Adrenal gland (tissue), 5 donors: ENCODE results near the gene COX20.

Experiments used
- POLR2A ChIP-seq, 2 donors: fragments of 450-650 bp; IDR thresholded peaks; one replicate each; pipeline ENCODE4 v1.6.1; 2017; ENCODE audit warnings: antibody characterized with exemption in 2 of 2, mild to moderate bottlenecking in 2 of 2, moderate library complexity in 1 of 2
- TF ChIP-seq, protein P1 (sequence below), 6 experiments: fragments of 450-650 bp in 4 of 6; fragments of 200-600 bp in 2 of 6; sonication (generic) in 1 of 6; IDR thresholded peaks; 1 replicate in 5 of 6; 2 replicates in 1 of 6; pipeline versions ENCODE4 v1.5.1 to v1.8.0; 2016 to 2021; ENCODE audit warnings: antibody characterized with exemption in 6 of 6, mild to moderate bottlenecking in 2 of 6, moderate library complexity in 1 of 6
- donor health status: DM: no; HTN: no; CAD: no.

DNA sequence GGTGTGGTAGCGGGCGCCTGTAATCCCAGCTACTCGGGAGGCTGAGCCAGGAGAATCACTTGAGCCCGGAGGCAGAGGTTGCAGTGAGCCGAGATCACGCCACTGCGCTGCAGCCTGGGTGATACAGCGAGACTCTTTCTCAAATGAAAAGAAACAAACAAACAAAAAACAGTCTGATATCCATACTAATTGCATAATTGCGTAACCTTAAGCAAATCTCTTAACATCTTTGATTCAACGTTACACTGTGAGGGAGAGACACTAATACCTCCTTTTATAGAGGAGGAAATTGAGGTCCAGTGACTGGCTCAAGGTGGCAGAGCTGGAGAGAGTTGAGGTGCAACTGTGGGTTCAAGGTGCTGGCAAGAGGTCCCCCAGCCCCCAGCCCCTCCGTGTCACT is 12.6 kb upstream of the COX20 start:
- TF ChIP-seq, protein P1, sequence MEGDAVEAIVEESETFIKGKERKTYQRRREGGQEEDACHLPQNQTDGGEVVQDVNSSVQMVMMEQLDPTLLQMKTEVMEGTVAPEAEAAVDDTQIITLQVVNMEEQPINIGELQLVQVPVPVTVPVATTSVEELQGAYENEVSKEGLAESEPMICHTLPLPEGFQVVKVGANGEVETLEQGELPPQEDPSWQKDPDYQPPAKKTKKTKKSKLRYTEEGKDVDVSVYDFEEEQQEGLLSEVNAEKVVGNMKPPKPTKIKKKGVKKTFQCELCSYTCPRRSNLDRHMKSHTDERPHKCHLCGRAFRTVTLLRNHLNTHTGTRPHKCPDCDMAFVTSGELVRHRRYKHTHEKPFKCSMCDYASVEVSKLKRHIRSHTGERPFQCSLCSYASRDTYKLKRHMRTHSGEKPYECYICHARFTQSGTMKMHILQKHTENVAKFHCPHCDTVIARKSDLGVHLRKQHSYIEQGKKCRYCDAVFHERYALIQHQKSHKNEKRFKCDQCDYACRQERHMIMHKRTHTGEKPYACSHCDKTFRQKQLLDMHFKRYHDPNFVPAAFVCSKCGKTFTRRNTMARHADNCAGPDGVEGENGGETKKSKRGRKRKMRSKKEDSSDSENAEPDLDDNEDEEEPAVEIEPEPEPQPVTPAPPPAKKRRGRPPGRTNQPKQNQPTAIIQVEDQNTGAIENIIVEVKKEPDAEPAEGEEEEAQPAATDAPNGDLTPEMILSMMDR (IDR thresholded peaks at IDR 0.05) = no peak
- TF ChIP-seq POLR2A (IDR thresholded peaks at IDR 0.05) = no peak
